ENCODE data around the gene TNRC6A. TPM values are rescaled to one million over a fixed set of nuclear protein-coding genes. Genes with fewer than 3 reads are reported as not detected.

TNRC6A gene
- total and polyA plus RNA-seq, 2 experiments from 2014 or later = 12.5 to 13.1 TPM

DNA sequence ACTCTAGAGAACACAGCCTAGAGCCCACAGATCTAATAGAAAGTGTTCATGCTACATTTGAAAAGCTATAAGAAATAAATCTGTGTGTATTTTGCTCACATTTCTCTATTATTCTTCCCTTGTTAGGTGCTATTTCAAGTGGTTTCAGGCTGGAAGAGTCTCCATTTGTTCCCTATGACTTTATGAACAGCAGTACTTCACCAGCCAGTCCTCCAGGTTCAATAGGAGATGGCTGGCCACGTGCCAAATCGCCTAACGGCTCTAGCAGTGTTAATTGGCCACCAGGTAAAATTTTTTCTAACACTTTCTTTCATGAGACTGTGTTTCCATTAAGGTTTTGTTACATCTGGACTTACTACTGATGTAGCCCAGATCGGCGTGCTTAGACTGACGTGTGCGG, 85.6 kb downstream of the TNRC6A start:
- Histone ChIP-seq H3K9ac (no peak overlapping the region), H3K9me2 (ENCODE audit: insufficient read depth) (no peaks in the 10 kb centered on the region), H3K36me3 (ENCODE audit: low read depth) (peaks cover 62% of the 10 kb centered on the region), H3K27me3 (replicated peaks; ENCODE audit: insufficient read depth) (no peaks in the 10 kb centered on the region), H3K4me3 (no peak overlapping the region), H3K27ac (no peak overlapping the region), H3K79me2 (ENCODE audit: insufficient read depth) (no peaks in the 10 kb centered on the region), H3K9me3 (ENCODE audit: low read depth) (no peaks in the 10 kb centered on the region), H3K4me2 (ENCODE audit: unreplicated experiment) (no peak overlapping the region), H3K4me1 (ENCODE audit: insufficient read depth) (0 out of 2 replicates have a peak, but pooled peaks cover 5% of the 10 kb centered on the region), H4K20me1 (ENCODE audit: insufficient read depth) (no peaks in the 10 kb centered on the region), H3F3A (ENCODE audit: insufficient read depth) (0 out of 2 replicates have a peak, but pooled peaks cover 2% of the 10 kb centered on the region), H2AFZ (no peak overlapping the region)
- DNase-seq = no peak
- in situ Hi-C loops (cut with MboI) = loop anchor here (10.0 kb wide), 1 partner anchor 240 kb away; no protein-coding TSS in a partner anchor
- TF ChIP-seq EZH2phosphoT487 (IDR thresholded peaks at IDR 0.05; ENCODE audit: insufficient read depth, low read depth) (no peak), EZH2 (IDR thresholded peaks at IDR 0.05; ENCODE audit: insufficient read depth, poor library complexity, severe bottlenecking) (no peak)
- WGBS, 2 experiments (ENCODE audit: low coverage in 1 of 2, low lambda C conversion rate in 2 of 2, missing lambda C conversion rate in 2 of 2) = 84 to 85% methylated on average over 7 of the region's 7 CpGs

DNA sequence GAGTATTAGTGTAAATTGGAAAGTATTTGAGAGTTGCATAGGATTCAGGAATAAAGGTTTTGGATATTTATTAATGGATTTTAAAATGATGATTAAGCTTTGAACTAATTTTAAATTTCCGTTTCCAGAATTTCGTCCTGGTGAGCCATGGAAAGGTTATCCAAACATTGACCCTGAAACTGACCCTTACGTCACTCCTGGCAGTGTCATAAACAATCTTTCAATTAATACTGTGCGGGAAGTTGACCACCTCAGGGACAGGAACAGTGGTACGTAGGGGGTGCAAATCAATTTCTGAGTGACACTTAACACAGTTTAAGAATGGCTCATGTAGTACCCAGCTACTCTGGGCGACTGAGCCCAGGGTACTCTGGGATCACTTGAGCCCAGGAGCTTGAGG, 87.2 kb downstream of the TNRC6A start:
- TF ChIP-seq EZH2 (IDR thresholded peaks at IDR 0.05; ENCODE audit: insufficient read depth, poor library complexity, severe bottlenecking) (no peak), EZH2phosphoT487 (IDR thresholded peaks at IDR 0.05; ENCODE audit: insufficient read depth, low read depth) (no peak)
- WGBS, 2 experiments (ENCODE audit: low coverage in 1 of 2, low lambda C conversion rate in 2 of 2, missing lambda C conversion rate in 2 of 2) = 98 to 99% methylated on average over 6 of the region's 6 CpGs
- Histone ChIP-seq H3K79me2 (ENCODE audit: insufficient read depth) (no peaks in the 10 kb centered on the region), H3K9me2 (ENCODE audit: insufficient read depth) (no peaks in the 10 kb centered on the region), H3K4me3 (no peak overlapping the region), H3K4me1 (ENCODE audit: insufficient read depth) (0 out of 2 replicates have a peak, but pooled peaks cover 5% of the 10 kb centered on the region), H3F3A (ENCODE audit: insufficient read depth) (0 out of 2 replicates have a peak, but pooled peaks cover 6% of the 10 kb centered on the region), H3K27me3 (replicated peaks; ENCODE audit: insufficient read depth) (no peaks in the 10 kb centered on the region), H3K4me2 (ENCODE audit: unreplicated experiment) (no peak overlapping the region), H3K27ac (no peak overlapping the region), H4K20me1 (ENCODE audit: insufficient read depth) (no peaks in the 10 kb centered on the region), H3K36me3 (ENCODE audit: low read depth) (peaks cover 58% of the 10 kb centered on the region), H2AFZ (no peak overlapping the region), H3K9me3 (ENCODE audit: low read depth) (no peaks in the 10 kb centered on the region), H3K9ac (no peak overlapping the region)
- DNase-seq = no peak
- in situ Hi-C loops (cut with MboI) = loop anchor here (10.0 kb wide), 1 partner anchor 242 kb away; no protein-coding TSS in a partner anchor

- Histone ChIP-seq H3K9me3 (ENCODE audit: low read depth) (no peaks in the 10 kb centered on the region), H3K9me2 (ENCODE audit: insufficient read depth) (no peaks in the 10 kb centered on the region), H3K79me2 (ENCODE audit: insufficient read depth) (no peaks in the 10 kb centered on the region), H3K4me1 (ENCODE audit: insufficient read depth) (0 out of 2 replicates have a peak, but pooled peaks cover 5% of the 10 kb centered on the region), H3K27me3 (replicated peaks; ENCODE audit: insufficient read depth) (no peaks in the 10 kb centered on the region), H4K20me1 (ENCODE audit: insufficient read depth) (no peaks in the 10 kb centered on the region), H2AFZ (no peak overlapping the region), H3K27ac (peak overlapping the region; percentile 29; the same call in 1 of the 2 replicates), H3F3A (ENCODE audit: insufficient read depth) (peaks cover 7% of the 10 kb centered on the region; the same call in 1 of the 2 replicates), H3K36me3 (ENCODE audit: low read depth) (peaks cover 55% of the 10 kb centered on the region), H3K4me3 (no peak overlapping the region), H3K4me2 (ENCODE audit: unreplicated experiment) (no peak overlapping the region), H3K9ac (no peak overlapping the region)
- 13 to 19% methylated on average over 2 of the region's 2 CpGs for WGBS, 2 experiments (ENCODE audit: low coverage in 1 of 2, low lambda C conversion rate in 2 of 2, missing lambda C conversion rate in 2 of 2)
- DNase-seq = peak; percentile 36
- no peak for TF ChIP-seq EZH2 (IDR thresholded peaks at IDR 0.05; ENCODE audit: insufficient read depth, poor library complexity, severe bottlenecking)
- no peak for TF ChIP-seq EZH2phosphoT487 (IDR thresholded peaks at IDR 0.05; ENCODE audit: insufficient read depth, low read depth)
- in situ Hi-C loops (cut with MboI) = loop anchor here (10.0 kb wide), 1 partner anchor 245 kb away; no protein-coding TSS in a partner anchor
Measured at GRCh38 chr16:24819462-24820040, 90.1 kb downstream of the TNRC6A start.

DNA sequence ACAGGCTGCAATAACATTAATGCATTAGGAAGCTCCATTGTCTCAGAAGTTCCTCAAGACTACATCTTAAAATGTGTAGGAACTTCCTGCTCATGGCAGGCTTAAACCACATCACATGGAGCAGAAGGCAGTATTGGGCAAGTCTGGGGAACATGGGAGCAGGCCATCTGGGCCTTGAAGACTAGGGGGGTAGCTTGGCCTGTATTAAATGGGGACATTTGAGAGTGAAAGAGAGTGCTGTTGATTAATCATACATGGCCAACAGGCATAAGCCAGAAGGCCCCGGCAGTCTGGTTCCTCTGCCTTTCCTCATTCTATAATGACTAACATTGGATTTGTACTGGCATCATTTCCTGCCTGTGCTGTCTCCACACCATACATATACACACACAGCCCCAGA, 91.1 kb downstream of the TNRC6A start:
- Histone ChIP-seq H3K9me3 (ENCODE audit: low read depth) (no peaks in the 10 kb centered on the region), H4K20me1 (ENCODE audit: insufficient read depth) (no peaks in the 10 kb centered on the region), H3K4me1 (ENCODE audit: insufficient read depth) (0 out of 2 replicates have a peak, but pooled peaks cover 5% of the 10 kb centered on the region), H3K27ac (peak overlapping the region; percentile 29), H3K9me2 (ENCODE audit: insufficient read depth) (no peaks in the 10 kb centered on the region), H3F3A (ENCODE audit: insufficient read depth) (peaks cover 11% of the 10 kb centered on the region; the same call in 1 of the 2 replicates), H3K9ac (no peak overlapping the region), H3K27me3 (replicated peaks; ENCODE audit: insufficient read depth) (no peaks in the 10 kb centered on the region), H3K79me2 (ENCODE audit: insufficient read depth) (no peaks in the 10 kb centered on the region), H3K4me2 (ENCODE audit: unreplicated experiment) (no peak overlapping the region), H2AFZ (no peak overlapping the region), H3K4me3 (no peak overlapping the region), H3K36me3 (ENCODE audit: low read depth) (peaks cover 53% of the 10 kb centered on the region)
- 0 to 7% methylated on average over 1 of the region's 1 CpG for WGBS, 2 experiments (ENCODE audit: low coverage in 1 of 2, low lambda C conversion rate in 2 of 2, missing lambda C conversion rate in 2 of 2)
- DNase-seq = peak; percentile 68
- TF ChIP-seq EZH2 (IDR thresholded peaks at IDR 0.05; ENCODE audit: insufficient read depth, poor library complexity, severe bottlenecking) = no peak
- no peak for TF ChIP-seq EZH2phosphoT487 (IDR thresholded peaks at IDR 0.05; ENCODE audit: insufficient read depth, low read depth)
- in situ Hi-C loops (cut with MboI) = no loop called here
